ENCODE data around the gene S1PR4.

- TF ChIP-seq REST (IDR thresholded peaks at IDR 0.05; ENCODE audit: insufficient read depth in 1 of 2, low read depth in 2 of 2, low read length in 1 of 2) (no peak), CTCF (IDR thresholded peaks at IDR 0.05) (no peak), SIN3A (IDR thresholded peaks at IDR 0.05; ENCODE audit: borderline replicate concordance, insufficient read depth, low read depth, low read length) (no peak), TCF7L2 (IDR thresholded peaks at IDR 0.05; ENCODE audit: low read depth, low read length) (no peak), POLR2AphosphoS5 (IDR thresholded peaks at IDR 0.05; ENCODE audit: low read depth, low read length) (no peak)
Measured at GRCh38 chr19:3190921-3191805, 12.6 kb downstream of the S1PR4 start.
